SK-N-SH (cell line): ENCODE measurements around the gene ADAMTSL1.

Source experiments
- CTCF ChIP-seq: fragments of 200-600 bp; sonication (generic); IDR thresholded peaks from 2 replicates; pipeline ENCODE4 v1.6.1; 2017; ENCODE audit warnings: antibody characterized with exemption, mild to moderate bottlenecking, moderate library complexity
- EP300 ChIP-seq, 2 experiments: IDR thresholded peaks; 2 replicates each; pipeline versions ENCODE4 v1.4.0 to v1.6.1; 2012; ENCODE audit warnings: borderline replicate concordance in 1 of 2, low read depth in 1 of 2, low read length in 1 of 2
- FOXM1 ChIP-seq: IDR thresholded peaks from 2 replicates; pipeline ENCODE4 v1.4.0; 2012; ENCODE audit warnings: low read depth, mild to moderate bottlenecking
- POLR2AphosphoS5 ChIP-seq: IDR thresholded peaks from 2 replicates; pipeline ENCODE4 v1.6.1; 2012; ENCODE audit warnings: low read depth, low read length
- REST ChIP-seq: IDR thresholded peaks from 2 replicates; pipeline ENCODE4 v1.6.1; 2012; ENCODE audit warnings: mild to moderate bottlenecking, low read depth, low read length, moderate library complexity
- TAF1 ChIP-seq: IDR thresholded peaks from 2 replicates; pipeline ENCODE4 v1.6.1; 2012; ENCODE audit warnings: low read depth, mild to moderate bottlenecking, low read length, moderate library complexity, borderline replicate concordance
- TF ChIP-seq, protein P1 (sequence below): IDR thresholded peaks from 2 replicates; pipeline ENCODE4; 2012

- TF ChIP-seq EP300 (IDR thresholded peaks at IDR 0.05; ENCODE audit: borderline replicate concordance in 1 of 2, low read depth in 1 of 2, low read length in 1 of 2): no peak
- TF ChIP-seq CTCF: no peak
- TF ChIP-seq, protein P1, sequence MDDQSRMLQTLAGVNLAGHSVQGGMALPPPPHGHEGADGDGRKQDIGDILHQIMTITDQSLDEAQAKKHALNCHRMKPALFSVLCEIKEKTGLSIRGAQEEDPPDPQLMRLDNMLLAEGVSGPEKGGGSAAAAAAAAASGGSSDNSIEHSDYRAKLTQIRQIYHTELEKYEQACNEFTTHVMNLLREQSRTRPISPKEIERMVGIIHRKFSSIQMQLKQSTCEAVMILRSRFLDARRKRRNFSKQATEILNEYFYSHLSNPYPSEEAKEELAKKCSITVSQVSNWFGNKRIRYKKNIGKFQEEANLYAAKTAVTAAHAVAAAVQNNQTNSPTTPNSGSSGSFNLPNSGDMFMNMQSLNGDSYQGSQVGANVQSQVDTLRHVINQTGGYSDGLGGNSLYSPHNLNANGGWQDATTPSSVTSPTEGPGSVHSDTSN: no peak
- no peak for TF ChIP-seq REST
- no peak for TF ChIP-seq FOXM1
- TF ChIP-seq TAF1: no peak
- TF ChIP-seq POLR2AphosphoS5: no peak
Measured at GRCh38 chr9:18467696-18468095, 6.3 kb upstream of the ADAMTSL1 start.
